ENCODE results near the gene SSTR5. TPM values are rescaled to one million over a fixed set of nuclear protein-coding genes. Genes with fewer than 3 reads are reported as not detected.

SSTR5 gene
- total RNA-seq, 1 donor from 2014 or later, result 20.8 TPM

GRCh38 chr16:1037394-1038257 lies 34.9 kb upstream of the SSTR5 start:
- no peak for ATAC-seq (ENCODE audit: poor library complexity)
- intact Hi-C loops (cut with DNase I), result no loop called here
- no peak for DNase-seq

- ATAC-seq (ENCODE audit: poor library complexity) (no peak), DNase-seq (no peak)
- intact Hi-C loops (cut with DNase I), result no loop called here
Observed at GRCh38 chr16:1038932-1039331, 33.6 kb upstream of the SSTR5 start.

- intact Hi-C loops (cut with DNase I), result no loop called here
- ATAC-seq (ENCODE audit: poor library complexity) (no peak), DNase-seq (no peak)
Observed at GRCh38 chr16:1039762-1040161, 32.8 kb upstream of the SSTR5 start.

- intact Hi-C loops (cut with DNase I), result no loop called here
- no peak for DNase-seq
- no peak for ATAC-seq (ENCODE audit: poor library complexity)
Observed at GRCh38 chr16:1040346-1040745, 32.2 kb upstream of the SSTR5 start.

- no peak for DNase-seq
- ATAC-seq (ENCODE audit: poor library complexity), result no peak
- intact Hi-C loops (cut with DNase I), result no loop called here
Observed at GRCh38 chr16:1042049-1042744, 30.4 kb upstream of the SSTR5 start.

GRCh38 chr16:1042866-1043265 lies 29.7 kb upstream of the SSTR5 start:
- no peak for DNase-seq
- intact Hi-C loops (cut with DNase I), result no loop called here
- no peak for ATAC-seq (ENCODE audit: poor library complexity)

GRCh38 chr16:1043881-1044451 lies 28.6 kb upstream of the SSTR5 start:
- ATAC-seq (ENCODE audit: poor library complexity), result no peak
- intact Hi-C loops (cut with DNase I), result no loop called here
- DNase-seq, result no peak

GRCh38 chr16:1044460-1045309 lies 27.9 kb upstream of the SSTR5 start:
- intact Hi-C loops (cut with DNase I), result no loop called here
- DNase-seq, result no peak
- no peak for ATAC-seq (ENCODE audit: poor library complexity)

- DNase-seq, result no peak
- peak; percentile 26 for ATAC-seq (ENCODE audit: poor library complexity)
- intact Hi-C loops (cut with DNase I), result no loop called here
Observed at GRCh38 chr16:1045310-1045992, 27.1 kb upstream of the SSTR5 start.

GRCh38 chr16:1045993-1046911 lies 26.3 kb upstream of the SSTR5 start:
- DNase-seq (no peak), ATAC-seq (ENCODE audit: poor library complexity) (no peak)
- intact Hi-C loops (cut with DNase I), result no loop called here

GRCh38 chr16:1047123-1047522 lies 25.4 kb upstream of the SSTR5 start:
- ATAC-seq (ENCODE audit: poor library complexity), result no peak
- intact Hi-C loops (cut with DNase I), result no loop called here
- DNase-seq, result no peak

GRCh38 chr16:1047801-1048200 lies 24.7 kb upstream of the SSTR5 start:
- ATAC-seq (ENCODE audit: poor library complexity) (no peak), DNase-seq (no peak)
- intact Hi-C loops (cut with DNase I), result no loop called here

- ATAC-seq (ENCODE audit: poor library complexity), result peak; percentile 84
- intact Hi-C loops (cut with DNase I), result no loop called here
- peak; percentile 85 for DNase-seq
Observed at GRCh38 chr16:1048442-1049112, 24.0 kb upstream of the SSTR5 start.

GRCh38 chr16:1049113-1049975 lies 23.2 kb upstream of the SSTR5 start:
- ATAC-seq (ENCODE audit: poor library complexity), result no peak
- intact Hi-C loops (cut with DNase I), result no loop called here
- no peak for DNase-seq

- DNase-seq (no peak), ATAC-seq (ENCODE audit: poor library complexity) (no peak)
- intact Hi-C loops (cut with DNase I), result no loop called here
Observed at GRCh38 chr16:1049976-1050247, 22.6 kb upstream of the SSTR5 start.

GRCh38 chr16:1050516-1050915 lies 22.0 kb upstream of the SSTR5 start:
- ATAC-seq (ENCODE audit: poor library complexity), result no peak
- intact Hi-C loops (cut with DNase I), result no loop called here

More at GRCh38 chr16:1050516-1050915, 22.0 kb upstream of the SSTR5 start:
- no peak for DNase-seq
